Stimulated activated CD4-positive, alpha-beta T cell treated with anti-CD3 and anti-CD28 coated beads, Interleukin-12 subunit alpha, Interleukin-12 subunit beta, amount 100 ng/mL, for 4 hours (primary cell): ENCODE data around the gene GIT1.

Experiments used
- DNase-seq: peaks from one replicate; pipeline ENCODE4 v3.0.0-alpha.2; 2020

The GIT1 gene

GRCh38 chr17:29589524-29590410, at the start of gene GIT1:
Gene GIT1 (minus strand): TSS chr17:29589648. CDS start chr17:29589378, 270 bp downstream.
- DNase-seq, result peak; percentile 80

GRCh38 chr17:29633886-29634285, 44.4 kb upstream of the GIT1 start:
- DNase-seq, result no peak

- no peak for DNase-seq
Observed at GRCh38 chr17:29630630-29631193, 41.3 kb upstream of the GIT1 start.

- DNase-seq, result no peak
Observed at GRCh38 chr17:29629839-29630238, 40.4 kb upstream of the GIT1 start.

- DNase-seq, result no peak
Observed at GRCh38 chr17:29628644-29629043, 39.2 kb upstream of the GIT1 start.

- no peak for DNase-seq
Observed at GRCh38 chr17:29627951-29628350, 38.5 kb upstream of the GIT1 start.

GRCh38 chr17:29625037-29625750, 35.7 kb upstream of the GIT1 start:
- DNase-seq, result no peak

- no peak for DNase-seq
Observed at GRCh38 chr17:29624586-29624985, 35.1 kb upstream of the GIT1 start.

- no peak for DNase-seq
Observed at GRCh38 chr17:29623283-29623647, 33.8 kb upstream of the GIT1 start.

GRCh38 chr17:29622337-29623282, 33.2 kb upstream of the GIT1 start, which contains the start of gene CORO6:
Gene CORO6 (minus strand): TSS chr17:29622912. CDS start chr17:29621421, 1,491 bp downstream.
- DNase-seq, result peak; percentile 69

GRCh38 chr17:29621751-29622194, 32.3 kb upstream of the GIT1 start:
- no peak for DNase-seq

GRCh38 chr17:29620779-29621500, 31.5 kb upstream of the GIT1 start:
- no peak for DNase-seq

- DNase-seq, result no peak
Observed at GRCh38 chr17:29620271-29620670, 30.8 kb upstream of the GIT1 start.

- DNase-seq, result no peak
Observed at GRCh38 chr17:29619251-29619650, 29.8 kb upstream of the GIT1 start.

- no peak for DNase-seq
Observed at GRCh38 chr17:29618272-29619065, 29.0 kb upstream of the GIT1 start.

GRCh38 chr17:29617481-29618271, 28.2 kb upstream of the GIT1 start:
- peak; percentile 89 for DNase-seq

GRCh38 chr17:29617125-29617480, 27.7 kb upstream of the GIT1 start:
- DNase-seq, result peak; percentile 93

GRCh38 chr17:29616300-29617048, 27.0 kb upstream of the GIT1 start:
- no peak for DNase-seq
